K562 (cell line): Measurements from ENCODE around the gene RPP21. TPM values are rescaled to one million over a fixed set of nuclear protein-coding genes. Genes with fewer than 3 reads are reported as not detected.

ENCODE experiments used
- ATF1 ChIP-seq, 2 experiments: fragments of 450-650 bp in 1 of 2; IDR thresholded peaks; 2 replicates each; pipeline ENCODE4 v1.6.1; 2016; ENCODE audit warnings: missing compliant biosample characterization in 1 of 2, missing genetic modification characterization in 1 of 2
- CBFA2T2 ChIP-seq: fragments of 450-650 bp; conservative IDR thresholded peaks from 2 replicates; pipeline ENCODE4 v1.6.1; 2017; ENCODE audit warnings: mild to moderate bottlenecking
- CBFB ChIP-seq: sonication (generic); formaldehyde crosslinking; IDR thresholded peaks from 2 replicates; pipeline ENCODE4 v1.4.0; 2020; ENCODE audit warnings: mild to moderate bottlenecking, missing genetic modification reagents
- ETV1 ChIP-seq: fragments of 450-650 bp; conservative IDR thresholded peaks from 2 replicates; pipeline ENCODE4 v1.6.1; 2016; ENCODE audit warnings: missing genetic modification characterization, control low read depth, low read depth, missing compliant biosample characterization
- JUN ChIP-seq, 2 experiments: sonication (generic) in 1 of 2; formaldehyde crosslinking in 1 of 2; IDR thresholded peaks; 2 replicates each; pipeline versions ENCODE4 v1.6.1 to v1.8.0; 2012 to 2022; ENCODE audit warnings: borderline replicate concordance in 2 of 2, mild to moderate bottlenecking in 2 of 2, improper control_type of control experiment in 1 of 2, low read depth in 1 of 2, low read length in 1 of 2, missing genetic modification reagents in 1 of 2
- XRCC5 ChIP-seq: fragments of 200-400 bp; formaldehyde crosslinking; IDR thresholded peaks from 2 replicates; pipeline ENCODE4 v1.6.1; 2017; ENCODE audit warnings: low read depth, mild to moderate bottlenecking, low read length
- ZNF592 ChIP-seq: fragments of 450-650 bp; IDR thresholded peaks from 2 replicates; pipeline ENCODE4 v1.6.1; 2017; ENCODE audit warnings: antibody characterized with exemption, mild to moderate bottlenecking
- ZNF785 ChIP-seq: fragments of 250-450 bp; sonication (Bioruptor Pico); IDR thresholded peaks from 2 replicates; pipeline ENCODE4 v1.4.0; 2020; ENCODE audit warnings: mild to moderate bottlenecking
- polyA plus RNA-seq, 8 experiments: library from polyadenylated mRNA; depleted of rRNA in 4 of 8; stranded (reverse) in 5 of 8; unstranded in 3 of 8; fragments of >200 nt; fragmentation: Nextera tagmentation in 2 of 8; fragmentation: Illumina TruSeq in 1 of 8; extraction: Ambion mirVana in 2 of 8; extraction: Trizol in 1 of 8; gene quantifications; 2 replicates each; pipeline versions ENCODE4 v1.2.1 to v1.2.3, GENCODE V29; 2011 to 2014; ENCODE audit warnings: inconsistent platforms in 1 of 8, missing spikeins in 1 of 8
- total RNA-seq, 7 experiments: library from RNA; depleted of rRNA in 6 of 7; stranded (reverse); fragments of >200 nt in 6 of 7; fragmentation: Illumina TruSeq in 2 of 7; extraction: Trizol in 2 of 7; gene quantifications; 2 replicates each; pipeline versions ENCODE4 v1.2.1 to v1.2.3, GENCODE V29; 2011 to 2021; ENCODE audit warnings: low replicate concordance in 1 of 7

Gene RPP21
- total and polyA plus RNA-seq, 9 of the 15 experiments (the other 6 are each of a cell fraction or from before 2014, with no cell fraction given) = 62.1 to 362 (median 166) TPM

GRCh38 chr6:30327232-30327746 lies 17.7 kb upstream of the RPP21 start (continued):
- TF ChIP-seq ZNF592 (0 out of 2 replicates have a peak, but pooled peaks have one; percentile 4), ETV1 (no peak), CBFB (CRISPR knock-in tag) (0 out of 2 replicates have a peak, but pooled peaks have one; percentile 15), ZNF785 (CRISPR knock-in tag) (no peak), CBFA2T2 (no peak), JUN (IDR thresholded peaks at IDR 0.05; ENCODE audit: borderline replicate concordance, low read depth, low read length) (0 out of 2 replicates have a peak, but pooled peaks have one; percentile 1), JUN (CRISPR knock-in tag; IDR thresholded peaks at IDR 0.05; ENCODE audit: borderline replicate concordance) (no peak), XRCC5 (no peak; the same call in 1 of the 2 replicates), ATF1 (CRISPR knock-in tag; IDR thresholded peaks at IDR 0.05) (no peak; the same call in 1 of the 2 replicates), ATF1 (tag; IDR thresholded peaks at IDR 0.05) (peak; percentile 95)
- TF ChIP-seq, all 486 proteins: peak for 29
